Kidney (tissue), 14 donors: ENCODE results near the gene ACTN4. TPM values are rescaled to one million over a fixed set of nuclear protein-coding genes. Genes with fewer than 3 reads are reported as not detected.

ENCODE experiments used
- DNase-seq, 5 donors: peaks; one replicate each; pipeline ENCODE4 v3.0.0-alpha.2; 2013 to 2020
- FAIRE-seq: peaks from 2 replicates; lab custom pipeline; 2012; peaks lifted over from hg19 to GRCh38; lab: Jason Lieb, UNC
- H3K27ac ChIP-seq, 2 donors: one replicate each; pipeline ENCODE4 v1.7.0; 2013; ENCODE audit warnings: low read depth in 2 of 2, low read length in 2 of 2, inconsistent platforms in 1 of 2
- H3K27me3 ChIP-seq: one replicate; pipeline ENCODE4 v1.7.1; 2013; ENCODE audit warnings: low read length, inconsistent platforms; ENCODE audit not compliant: control insufficient read depth, insufficient read depth
- H3K36me3 ChIP-seq, 3 donors: one replicate each; pipeline versions ENCODE4 v1.7.0 to v1.7.1; 2013; ENCODE audit warnings: low read length in 3 of 3, control low read depth in 1 of 3, inconsistent platforms in 1 of 3; ENCODE audit not compliant: insufficient read depth in 3 of 3, control insufficient read depth in 2 of 3
- H3K4me1 ChIP-seq, 3 donors: one replicate each; pipeline versions ENCODE4 v1.7.0 to v1.7.1; 2013; ENCODE audit warnings: low read length in 3 of 3, inconsistent platforms in 1 of 3, low read depth in 1 of 3; ENCODE audit not compliant: control insufficient read depth in 2 of 3, insufficient read depth in 2 of 3
- H3K4me3 ChIP-seq, 3 donors: one replicate each; pipeline versions ENCODE4 v1.7.0 to v1.8.1; 2013; ENCODE audit warnings: low read length in 3 of 3, control low read depth in 1 of 3, inconsistent platforms in 1 of 3
- H3K9ac ChIP-seq, 3 donors: one replicate each; pipeline versions ENCODE4 v1.7.0 to v1.7.1; 2013; ENCODE audit warnings: low read length in 3 of 3, control low read depth in 1 of 3, inconsistent platforms in 1 of 3
- H3K9me3 ChIP-seq, 3 donors: one replicate each; pipeline versions ENCODE4 v1.7.0 to v1.7.1; 2013; ENCODE audit warnings: low read length in 3 of 3, control low read depth in 1 of 3, inconsistent platforms in 1 of 3; ENCODE audit not compliant: control insufficient read depth in 2 of 3, insufficient read depth in 1 of 3
- CTCF ChIP-seq: IDR thresholded peaks from 3 replicates; pipeline ENCODE4 v1.5.1; 2012; ENCODE audit warnings: mild to moderate bottlenecking, moderate library complexity, borderline replicate concordance; ENCODE audit not compliant: insufficient read depth; ENCODE audit errors: extremely low read depth
- intact Hi-C: fragments of 100-400 bp; cut with DNase I; formaldehyde crosslinking; loops from one replicate; pipeline ENCODE4 v1.11.1; 2022
- polyA plus RNA-seq: library from polyadenylated mRNA; stranded (reverse); fragments of 350-450 nt; fragmentation: Illumina TruSeq; extraction: RNeasy Lipid Tissue Mini Kit (QIAGEN cat#74804); gene quantifications from one replicate; pipeline ENCODE4 v1.2.3, GENCODE V29; 2014; ENCODE audit warnings: low read depth, low replicate concordance; ENCODE audit not compliant: insufficient read depth
- total RNA-seq: library from RNA; stranded (reverse); fragmentation: NEBNext Ultra II Directional; extraction: Animal tissue kit (Norgen Biotek cat#: 25700); gene quantifications from one replicate; pipeline ENCODE4 v1.2.1, GENCODE V29; 2021
- donor health status: control.
- donor health status: control.
- donor health status: control.
- donor health status: control.
- donor health status: control.
- donor health status: DM: yes; HTN: yes; CAD: no.
- donor health status: Normal renal cell carcinoma (clear cell type).

The ACTN4 gene
- total and polyA plus RNA-seq, 2 donors from 2014 or later, result 231 to 606 TPM

GRCh38 chr19:38743394-38744297, 96.2 kb downstream of the ACTN4 start:
- no peaks in the 10 kb centered on the region for H3K36me3 ChIP-seq
- no peak for TF ChIP-seq CTCF
- DNase-seq (peak in 2 of 5 donors; percentile 38 to 75), FAIRE-seq (no peak)
- intact Hi-C loops, result no loop called here
- H3K9me3 ChIP-seq, result no peaks in the 10 kb centered on the region
- H3K9ac ChIP-seq, result no peak overlapping the region
- H3K27ac ChIP-seq, result no peak overlapping the region
- H3K4me3 ChIP-seq, result no peak overlapping the region
- H3K4me1 ChIP-seq, result no peaks in the 10 kb centered on the region
- no peaks in the 10 kb centered on the region for H3K27me3 ChIP-seq

GRCh38 chr19:38744298-38744681, 96.8 kb downstream of the ACTN4 start, which contains the start of gene CAPN12:
CAPN12 (minus strand) TSS chr19:38744474; CDS start chr19:38744165, 309 bp downstream.
- intact Hi-C loops, result no loop called here
- TF ChIP-seq CTCF, result no peak
- no peak within 1 kb of the TSS for H3K9ac ChIP-seq
- DNase-seq (no peak), FAIRE-seq (no peak)
- H3K4me3 ChIP-seq, result no peak within 1 kb of the TSS
- H3K4me1 ChIP-seq, result no peaks in the 10 kb centered on the region
- no peaks in the 10 kb centered on the region for H3K9me3 ChIP-seq
- no peaks in the 10 kb centered on the region for H3K27me3 ChIP-seq
- H3K36me3 ChIP-seq, result no peaks in the 10 kb centered on the region
- no peak within 1 kb of the TSS for H3K27ac ChIP-seq

GRCh38 chr19:38744874-38745273, 97.4 kb downstream of the ACTN4 start:
- Histone ChIP-seq H3K9me3 (no peaks in the 10 kb centered on the region), H3K36me3 (no peaks in the 10 kb centered on the region), H3K27me3 (no peaks in the 10 kb centered on the region), H3K27ac (no peak overlapping the region), H3K4me3 (no peak overlapping the region), H3K9ac (no peak overlapping the region), H3K4me1 (no peaks in the 10 kb centered on the region)
- no peak for DNase-seq
- intact Hi-C loops, result no loop called here
- TF ChIP-seq CTCF, result no peak
- FAIRE-seq, result no peak
